ENCODE data around the gene TYMP.

DNA sequence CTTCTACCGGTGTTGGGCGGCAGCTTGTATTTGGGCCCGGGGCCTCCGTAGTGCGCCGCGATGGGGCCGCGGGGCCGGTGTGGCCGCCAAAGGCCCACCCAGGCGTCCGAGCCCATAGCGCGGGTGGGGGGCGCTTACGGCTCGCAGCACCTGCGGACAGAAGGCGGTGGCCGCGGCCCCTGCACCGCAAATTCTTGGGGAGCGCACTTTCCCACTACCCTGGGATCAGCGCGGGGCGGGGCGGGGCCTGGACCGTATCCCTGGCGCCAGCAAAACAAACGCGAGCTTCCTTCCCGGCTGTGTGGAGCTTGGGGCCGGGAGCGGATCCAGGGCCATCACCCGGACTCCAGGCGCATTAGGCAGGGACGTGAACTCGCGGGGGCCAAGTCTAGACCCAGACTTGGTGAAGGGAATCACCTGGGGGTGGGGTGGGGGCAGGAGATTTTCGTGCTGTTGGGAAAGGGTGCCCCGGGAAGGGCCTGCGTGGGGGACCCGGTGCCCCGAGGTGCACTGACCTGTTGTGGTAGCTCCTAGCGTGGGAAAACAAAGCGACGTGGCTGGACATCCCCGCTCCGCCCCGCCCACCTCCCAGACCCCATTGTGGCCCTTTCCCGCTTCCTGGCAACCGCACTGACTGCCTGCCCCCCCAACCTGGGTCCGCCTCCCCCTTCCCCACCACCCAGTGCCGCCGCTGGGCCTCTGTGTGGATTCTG lies 2.3 kb upstream of the TYMP start:
- TF ChIP-seq, protein P1, sequence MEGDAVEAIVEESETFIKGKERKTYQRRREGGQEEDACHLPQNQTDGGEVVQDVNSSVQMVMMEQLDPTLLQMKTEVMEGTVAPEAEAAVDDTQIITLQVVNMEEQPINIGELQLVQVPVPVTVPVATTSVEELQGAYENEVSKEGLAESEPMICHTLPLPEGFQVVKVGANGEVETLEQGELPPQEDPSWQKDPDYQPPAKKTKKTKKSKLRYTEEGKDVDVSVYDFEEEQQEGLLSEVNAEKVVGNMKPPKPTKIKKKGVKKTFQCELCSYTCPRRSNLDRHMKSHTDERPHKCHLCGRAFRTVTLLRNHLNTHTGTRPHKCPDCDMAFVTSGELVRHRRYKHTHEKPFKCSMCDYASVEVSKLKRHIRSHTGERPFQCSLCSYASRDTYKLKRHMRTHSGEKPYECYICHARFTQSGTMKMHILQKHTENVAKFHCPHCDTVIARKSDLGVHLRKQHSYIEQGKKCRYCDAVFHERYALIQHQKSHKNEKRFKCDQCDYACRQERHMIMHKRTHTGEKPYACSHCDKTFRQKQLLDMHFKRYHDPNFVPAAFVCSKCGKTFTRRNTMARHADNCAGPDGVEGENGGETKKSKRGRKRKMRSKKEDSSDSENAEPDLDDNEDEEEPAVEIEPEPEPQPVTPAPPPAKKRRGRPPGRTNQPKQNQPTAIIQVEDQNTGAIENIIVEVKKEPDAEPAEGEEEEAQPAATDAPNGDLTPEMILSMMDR (IDR thresholded peaks at IDR 0.05): no peak
- no peak for TF ChIP-seq POLR2A (IDR thresholded peaks at IDR 0.05)

Measured in testis (tissue), 2 donors.